H9 (cell line): Measurements from ENCODE around the gene CD7. TPM values are rescaled to one million over a fixed set of nuclear protein-coding genes. Genes with fewer than 3 reads are reported as not detected.

Experiments
- DNase-seq: peaks from one replicate; pipeline ENCODE4 v3.0.0-alpha.2; 2017
- H2AFZ ChIP-seq: one replicate; pipeline ENCODE4 v1.6.1; 2013; ENCODE audit warnings: mild to moderate bottlenecking, low read length, control low read depth, moderate library complexity
- H2AK5ac ChIP-seq: 2 replicates; pipeline ENCODE4 v1.6.1; 2013; ENCODE audit warnings: low read length, control low read depth, mixed read lengths; ENCODE audit not compliant: insufficient read length
- H2BK120ac ChIP-seq: one replicate; pipeline ENCODE4 v1.6.1; 2013; ENCODE audit warnings: low read depth, mild to moderate bottlenecking, low read length, control low read depth, inconsistent platforms; ENCODE audit not compliant: poor library complexity, severe bottlenecking
- H2BK12ac ChIP-seq: 2 replicates; pipeline ENCODE4 v1.6.1; 2013; ENCODE audit warnings: low read length, control low read depth, mixed read lengths, low read depth; ENCODE audit not compliant: insufficient read length
- H2BK15ac ChIP-seq: 2 replicates; pipeline ENCODE4 v1.6.1; 2013; ENCODE audit warnings: low read depth, low read length, control low read depth
- H2BK20ac ChIP-seq: one replicate; pipeline ENCODE4 v1.6.1; 2013; ENCODE audit warnings: low read depth, mild to moderate bottlenecking, low read length, control low read depth, inconsistent platforms; ENCODE audit not compliant: poor library complexity, severe bottlenecking
- H2BK5ac ChIP-seq: 2 replicates; pipeline ENCODE4 v1.6.1; 2013; ENCODE audit warnings: low read length, control low read depth, mixed read lengths; ENCODE audit not compliant: insufficient read length
- H3K14ac ChIP-seq: 2 replicates; pipeline ENCODE4 v1.6.1; 2013; ENCODE audit warnings: low read length, control low read depth; ENCODE audit not compliant: insufficient read depth
- H3K18ac ChIP-seq: 2 replicates; pipeline ENCODE4 v1.6.1; 2013; ENCODE audit warnings: low read depth, mild to moderate bottlenecking, mixed read lengths, low read length, control low read depth; ENCODE audit not compliant: insufficient read length
- H3K23ac ChIP-seq: 2 replicates; pipeline ENCODE4 v1.6.1; 2013; ENCODE audit warnings: low read length, control low read depth, mixed read lengths, low read depth; ENCODE audit not compliant: insufficient read length
- H3K23me2 ChIP-seq: 2 replicates; pipeline ENCODE4 v1.6.1; 2013; ENCODE audit warnings: low read depth, mild to moderate bottlenecking, mixed read lengths, low read length, control low read depth; ENCODE audit not compliant: insufficient read length, poor library complexity, severe bottlenecking
- H3K27ac ChIP-seq: 2 replicates; pipeline ENCODE4 v1.5.1; 2013; ENCODE audit warnings: low read length, control low read depth, mixed read lengths, low read depth; ENCODE audit not compliant: insufficient read length
- H3K27me3 ChIP-seq: 2 replicates; pipeline ENCODE4 v1.6.1; 2013; ENCODE audit warnings: low read length, control low read depth, inconsistent platforms; ENCODE audit not compliant: insufficient read depth
- H3K4ac ChIP-seq: 2 replicates; pipeline ENCODE4 v1.6.1; 2013; ENCODE audit warnings: low read depth, mild to moderate bottlenecking, control low read depth, inconsistent platforms, low read length, moderate library complexity
- H3K4me1 ChIP-seq: 2 replicates; pipeline ENCODE4 v1.6.1; 2013; ENCODE audit warnings: low read length, control low read depth, inconsistent platforms; ENCODE audit not compliant: insufficient read depth
- H3K4me2 ChIP-seq: 2 replicates; pipeline ENCODE4 v1.6.1; 2013; ENCODE audit warnings: low read length, control low read depth, mixed read lengths; ENCODE audit not compliant: insufficient read length, insufficient read depth
- H3K56ac ChIP-seq: 2 replicates; pipeline ENCODE4 v1.6.1; 2013; ENCODE audit warnings: low read depth, mild to moderate bottlenecking, mixed read lengths, low read length, control low read depth; ENCODE audit not compliant: insufficient read length
- H3K79me1 ChIP-seq: 2 replicates; pipeline ENCODE4 v1.6.1; 2013; ENCODE audit warnings: low read depth, mild to moderate bottlenecking, moderate library complexity, low read length, control low read depth, inconsistent platforms; ENCODE audit not compliant: insufficient read depth, poor library complexity, severe bottlenecking
- H3K79me2 ChIP-seq: 2 replicates; pipeline ENCODE4 v1.6.1; 2013; ENCODE audit warnings: low read length, control low read depth, inconsistent platforms; ENCODE audit not compliant: insufficient read depth
- H3K9ac ChIP-seq: 2 replicates; pipeline ENCODE4 v1.6.1; 2013; ENCODE audit warnings: low read length, control low read depth, mixed read lengths; ENCODE audit not compliant: insufficient read length; ENCODE audit errors: extremely low read depth
- H3K9me3 ChIP-seq: one replicate; pipeline ENCODE4 v1.6.1; 2013; ENCODE audit warnings: low read depth, low read length, inconsistent platforms; ENCODE audit not compliant: control insufficient read depth
- H3T11ph ChIP-seq: one replicate; pipeline ENCODE4 v1.6.1; 2013; ENCODE audit warnings: mild to moderate bottlenecking, low read length, control low read depth, inconsistent platforms
- H4K20me1 ChIP-seq: one replicate; pipeline ENCODE4 v1.6.1; 2013; ENCODE audit not compliant: control insufficient read depth, insufficient read length, insufficient read depth
- H4K5ac ChIP-seq: 2 replicates; pipeline ENCODE4 v1.6.1; 2013; ENCODE audit warnings: low read depth, mild to moderate bottlenecking, mixed read lengths, low read length, control low read depth; ENCODE audit not compliant: insufficient read length
- H4K8ac ChIP-seq: replicated peaks from 2 replicates; pipeline ENCODE4 v1.6.1; 2013; ENCODE audit warnings: low read length, control low read depth, mixed read lengths, low read depth; ENCODE audit not compliant: insufficient read length
- H4K91ac ChIP-seq: 2 replicates; pipeline ENCODE4 v1.6.1; 2013; ENCODE audit warnings: low read depth, mild to moderate bottlenecking, moderate library complexity, mixed read lengths, low read length, control low read depth; ENCODE audit not compliant: insufficient read length
- H3K27ac Mint-ChIP-seq, 3 experiments: 2 replicates in 2 of 3; 3 replicates in 1 of 3; pipeline ENCODE4 v1.8.0; 2020 to 2021; ENCODE audit warnings: mixed read lengths in 3 of 3, mild to moderate bottlenecking in 1 of 3, moderate library complexity in 1 of 3
- H3K27me3 Mint-ChIP-seq: 2 replicates; pipeline ENCODE4 v1.8.0; 2021; ENCODE audit warnings: low read depth, mild to moderate bottlenecking, moderate library complexity, mixed read lengths
- H3K36me3 Mint-ChIP-seq, 3 experiments: 2 replicates in 2 of 3; 3 replicates in 1 of 3; pipeline ENCODE4 v1.8.0; 2020 to 2021; ENCODE audit warnings: low read depth in 3 of 3, mixed read lengths in 3 of 3; ENCODE audit not compliant: insufficient read depth in 1 of 3
- H3K4me1 Mint-ChIP-seq, 2 experiments: 2 replicates each; pipeline ENCODE4 v1.8.0; 2020; ENCODE audit warnings: mixed read lengths in 2 of 2
- H3K4me3 Mint-ChIP-seq, 2 experiments: 2 replicates in 1 of 2; 3 replicates in 1 of 2; pipeline ENCODE4 v1.8.0; 2020 to 2021; ENCODE audit warnings: mild to moderate bottlenecking in 2 of 2, mixed read lengths in 2 of 2, moderate library complexity in 1 of 2
- H3K9me3 Mint-ChIP-seq, 2 experiments: 2 replicates in 1 of 2; 3 replicates in 1 of 2; pipeline ENCODE4 v1.8.0; 2020; ENCODE audit warnings: mild to moderate bottlenecking in 2 of 2, mixed read lengths in 2 of 2, moderate library complexity in 1 of 2
- WGBS: extraction: QIAGEN DNeasy Blood & Tissue Kit; methylation state at CpG from one replicate; pipeline ENCODE4 v1.1.7; 2013; ENCODE audit warnings: missing lambda C conversion rate, low lambda C conversion rate, mixed read lengths; ENCODE audit not compliant: insufficient read length; ENCODE audit errors: extremely low coverage; 5-methylcytosine and 5-hydroxymethylcytosine counted together
- total RNA-seq: library from RNA; stranded (reverse); gene quantifications from 2 replicates; pipeline ENCODE4 v1.2.1, GENCODE V29; 2021
- TF ChIP-seq, protein P1 (sequence below): fragments of 200-600 bp; sonication (generic); conservative IDR thresholded peaks from 3 replicates; pipeline ENCODE4 v1.8.0; 2021; ENCODE audit warnings: antibody characterized with exemption, mild to moderate bottlenecking

Gene CD7
- total RNA-seq, 1 experiment from 2014 or later: 0.35 TPM

DNA sequence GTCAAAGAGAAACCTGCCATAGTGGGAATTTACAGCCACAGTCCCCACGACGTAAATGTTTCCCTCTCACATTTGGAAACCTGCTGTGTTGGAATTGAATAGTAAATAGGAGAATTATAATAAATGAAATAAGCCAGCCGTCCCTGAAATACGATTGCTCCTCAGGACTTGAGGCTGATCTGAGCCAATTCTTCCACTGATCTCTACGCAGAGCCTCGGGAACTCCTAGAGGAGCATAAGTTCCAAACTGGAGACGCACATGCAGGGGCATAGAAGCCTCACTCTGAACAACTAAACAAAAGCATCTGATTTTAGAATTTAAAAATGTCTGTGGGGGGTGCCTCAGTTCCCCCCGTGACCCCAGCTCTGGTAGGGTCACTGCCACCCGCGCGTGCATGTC is 31.5 kb upstream of the CD7 start:
- Histone ChIP-seq H3K56ac (no peak overlapping the region), H4K91ac (no peak overlapping the region), H3K4me2 (no peak overlapping the region), H3K27ac (no peak overlapping the region), H4K5ac (no peak overlapping the region), H3K18ac (no peak overlapping the region), H3K27me3 (no peaks in the 10 kb centered on the region), H3K9me3 (no peaks in the 10 kb centered on the region), H4K8ac (no peak overlapping the region), H3K79me2 (no peaks in the 10 kb centered on the region), H3T11ph (no peak overlapping the region), H2BK120ac (no peak overlapping the region), H2BK20ac (no peak overlapping the region), H3K79me1 (no peaks in the 10 kb centered on the region), H3K4me1 (no peaks in the 10 kb centered on the region), H4K20me1 (no peaks in the 10 kb centered on the region), H3K4ac (no peak overlapping the region), H2BK12ac (no peak overlapping the region), H2AK5ac (no peak overlapping the region), H2BK5ac (no peak overlapping the region), H2AFZ (no peak overlapping the region), H3K23me2 (no peaks in the 10 kb centered on the region), H3K9ac (no peak overlapping the region), H3K23ac (no peak overlapping the region), H2BK15ac (no peak overlapping the region), H3K14ac (no peak overlapping the region)
- Mint-ChIP-seq H3K9me3 (no peaks in the 10 kb centered on the region), H3K27ac (no peak overlapping the region), H3K4me1 (peaks cover 4 to 10% of the 10 kb centered on the region in 2 experiments; a peak in 3 of 4 replicates), H3K36me3 (no peaks in the 10 kb centered on the region), H3K27me3 (peaks cover 11% of the 10 kb centered on the region), H3K4me3 (no peak overlapping the region)
- WGBS: no CpG with 5 or more reads among the region's 11 CpGs
- TF ChIP-seq, protein P1, sequence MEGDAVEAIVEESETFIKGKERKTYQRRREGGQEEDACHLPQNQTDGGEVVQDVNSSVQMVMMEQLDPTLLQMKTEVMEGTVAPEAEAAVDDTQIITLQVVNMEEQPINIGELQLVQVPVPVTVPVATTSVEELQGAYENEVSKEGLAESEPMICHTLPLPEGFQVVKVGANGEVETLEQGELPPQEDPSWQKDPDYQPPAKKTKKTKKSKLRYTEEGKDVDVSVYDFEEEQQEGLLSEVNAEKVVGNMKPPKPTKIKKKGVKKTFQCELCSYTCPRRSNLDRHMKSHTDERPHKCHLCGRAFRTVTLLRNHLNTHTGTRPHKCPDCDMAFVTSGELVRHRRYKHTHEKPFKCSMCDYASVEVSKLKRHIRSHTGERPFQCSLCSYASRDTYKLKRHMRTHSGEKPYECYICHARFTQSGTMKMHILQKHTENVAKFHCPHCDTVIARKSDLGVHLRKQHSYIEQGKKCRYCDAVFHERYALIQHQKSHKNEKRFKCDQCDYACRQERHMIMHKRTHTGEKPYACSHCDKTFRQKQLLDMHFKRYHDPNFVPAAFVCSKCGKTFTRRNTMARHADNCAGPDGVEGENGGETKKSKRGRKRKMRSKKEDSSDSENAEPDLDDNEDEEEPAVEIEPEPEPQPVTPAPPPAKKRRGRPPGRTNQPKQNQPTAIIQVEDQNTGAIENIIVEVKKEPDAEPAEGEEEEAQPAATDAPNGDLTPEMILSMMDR: no peak
- DNase-seq: no peak
